H9 (cell line): ENCODE measurements around the gene PPARGC1A. TPM values are rescaled to one million over a fixed set of nuclear protein-coding genes. Genes with fewer than 3 reads are reported as not detected.

Experiments used
- DNase-seq: peaks from one replicate; pipeline ENCODE4 v3.0.0-alpha.2; 2017
- H2AFZ ChIP-seq: one replicate; pipeline ENCODE4 v1.6.1; 2013; ENCODE audit warnings: mild to moderate bottlenecking, low read length, control low read depth, moderate library complexity
- H2AK5ac ChIP-seq: 2 replicates; pipeline ENCODE4 v1.6.1; 2013; ENCODE audit warnings: low read length, control low read depth, mixed read lengths; ENCODE audit not compliant: insufficient read length
- H2BK120ac ChIP-seq: one replicate; pipeline ENCODE4 v1.6.1; 2013; ENCODE audit warnings: low read depth, mild to moderate bottlenecking, low read length, control low read depth, inconsistent platforms; ENCODE audit not compliant: poor library complexity, severe bottlenecking
- H2BK12ac ChIP-seq: 2 replicates; pipeline ENCODE4 v1.6.1; 2013; ENCODE audit warnings: low read length, control low read depth, mixed read lengths, low read depth; ENCODE audit not compliant: insufficient read length
- H2BK15ac ChIP-seq: 2 replicates; pipeline ENCODE4 v1.6.1; 2013; ENCODE audit warnings: low read depth, low read length, control low read depth
- H2BK20ac ChIP-seq: one replicate; pipeline ENCODE4 v1.6.1; 2013; ENCODE audit warnings: low read depth, mild to moderate bottlenecking, low read length, control low read depth, inconsistent platforms; ENCODE audit not compliant: poor library complexity, severe bottlenecking
- H2BK5ac ChIP-seq: 2 replicates; pipeline ENCODE4 v1.6.1; 2013; ENCODE audit warnings: low read length, control low read depth, mixed read lengths; ENCODE audit not compliant: insufficient read length
- H3K14ac ChIP-seq: 2 replicates; pipeline ENCODE4 v1.6.1; 2013; ENCODE audit warnings: low read length, control low read depth; ENCODE audit not compliant: insufficient read depth
- H3K18ac ChIP-seq: 2 replicates; pipeline ENCODE4 v1.6.1; 2013; ENCODE audit warnings: low read depth, mild to moderate bottlenecking, mixed read lengths, low read length, control low read depth; ENCODE audit not compliant: insufficient read length
- H3K23ac ChIP-seq: 2 replicates; pipeline ENCODE4 v1.6.1; 2013; ENCODE audit warnings: low read length, control low read depth, mixed read lengths, low read depth; ENCODE audit not compliant: insufficient read length
- H3K23me2 ChIP-seq: 2 replicates; pipeline ENCODE4 v1.6.1; 2013; ENCODE audit warnings: low read depth, mild to moderate bottlenecking, mixed read lengths, low read length, control low read depth; ENCODE audit not compliant: insufficient read length, poor library complexity, severe bottlenecking
- H3K27ac ChIP-seq: 2 replicates; pipeline ENCODE4 v1.5.1; 2013; ENCODE audit warnings: low read length, control low read depth, mixed read lengths, low read depth; ENCODE audit not compliant: insufficient read length
- H3K27me3 ChIP-seq: 2 replicates; pipeline ENCODE4 v1.6.1; 2013; ENCODE audit warnings: low read length, control low read depth, inconsistent platforms; ENCODE audit not compliant: insufficient read depth
- H3K4ac ChIP-seq: 2 replicates; pipeline ENCODE4 v1.6.1; 2013; ENCODE audit warnings: low read depth, mild to moderate bottlenecking, control low read depth, inconsistent platforms, low read length, moderate library complexity
- H3K4me1 ChIP-seq: 2 replicates; pipeline ENCODE4 v1.6.1; 2013; ENCODE audit warnings: low read length, control low read depth, inconsistent platforms; ENCODE audit not compliant: insufficient read depth
- H3K4me2 ChIP-seq: 2 replicates; pipeline ENCODE4 v1.6.1; 2013; ENCODE audit warnings: low read length, control low read depth, mixed read lengths; ENCODE audit not compliant: insufficient read length, insufficient read depth
- H3K56ac ChIP-seq: 2 replicates; pipeline ENCODE4 v1.6.1; 2013; ENCODE audit warnings: low read depth, mild to moderate bottlenecking, mixed read lengths, low read length, control low read depth; ENCODE audit not compliant: insufficient read length
- H3K79me1 ChIP-seq: 2 replicates; pipeline ENCODE4 v1.6.1; 2013; ENCODE audit warnings: low read depth, mild to moderate bottlenecking, moderate library complexity, low read length, control low read depth, inconsistent platforms; ENCODE audit not compliant: insufficient read depth, poor library complexity, severe bottlenecking
- H3K79me2 ChIP-seq: 2 replicates; pipeline ENCODE4 v1.6.1; 2013; ENCODE audit warnings: low read length, control low read depth, inconsistent platforms; ENCODE audit not compliant: insufficient read depth
- H3K9ac ChIP-seq: 2 replicates; pipeline ENCODE4 v1.6.1; 2013; ENCODE audit warnings: low read length, control low read depth, mixed read lengths; ENCODE audit not compliant: insufficient read length; ENCODE audit errors: extremely low read depth
- H3K9me3 ChIP-seq: one replicate; pipeline ENCODE4 v1.6.1; 2013; ENCODE audit warnings: low read depth, low read length, inconsistent platforms; ENCODE audit not compliant: control insufficient read depth
- H3T11ph ChIP-seq: one replicate; pipeline ENCODE4 v1.6.1; 2013; ENCODE audit warnings: mild to moderate bottlenecking, low read length, control low read depth, inconsistent platforms
- H4K20me1 ChIP-seq: one replicate; pipeline ENCODE4 v1.6.1; 2013; ENCODE audit not compliant: control insufficient read depth, insufficient read length, insufficient read depth
- H4K5ac ChIP-seq: 2 replicates; pipeline ENCODE4 v1.6.1; 2013; ENCODE audit warnings: low read depth, mild to moderate bottlenecking, mixed read lengths, low read length, control low read depth; ENCODE audit not compliant: insufficient read length
- H4K8ac ChIP-seq: replicated peaks from 2 replicates; pipeline ENCODE4 v1.6.1; 2013; ENCODE audit warnings: low read length, control low read depth, mixed read lengths, low read depth; ENCODE audit not compliant: insufficient read length
- H4K91ac ChIP-seq: 2 replicates; pipeline ENCODE4 v1.6.1; 2013; ENCODE audit warnings: low read depth, mild to moderate bottlenecking, moderate library complexity, mixed read lengths, low read length, control low read depth; ENCODE audit not compliant: insufficient read length
- H3K27ac Mint-ChIP-seq, 3 experiments: 2 replicates in 2 of 3; 3 replicates in 1 of 3; pipeline ENCODE4 v1.8.0; 2020 to 2021; ENCODE audit warnings: mixed read lengths in 3 of 3, mild to moderate bottlenecking in 1 of 3, moderate library complexity in 1 of 3
- H3K27me3 Mint-ChIP-seq: 2 replicates; pipeline ENCODE4 v1.8.0; 2021; ENCODE audit warnings: low read depth, mild to moderate bottlenecking, moderate library complexity, mixed read lengths
- H3K36me3 Mint-ChIP-seq, 3 experiments: 2 replicates in 2 of 3; 3 replicates in 1 of 3; pipeline ENCODE4 v1.8.0; 2020 to 2021; ENCODE audit warnings: low read depth in 3 of 3, mixed read lengths in 3 of 3; ENCODE audit not compliant: insufficient read depth in 1 of 3
- H3K4me1 Mint-ChIP-seq, 2 experiments: 2 replicates each; pipeline ENCODE4 v1.8.0; 2020; ENCODE audit warnings: mixed read lengths in 2 of 2
- H3K4me3 Mint-ChIP-seq, 2 experiments: 2 replicates in 1 of 2; 3 replicates in 1 of 2; pipeline ENCODE4 v1.8.0; 2020 to 2021; ENCODE audit warnings: mild to moderate bottlenecking in 2 of 2, mixed read lengths in 2 of 2, moderate library complexity in 1 of 2
- H3K9me3 Mint-ChIP-seq, 2 experiments: 2 replicates in 1 of 2; 3 replicates in 1 of 2; pipeline ENCODE4 v1.8.0; 2020; ENCODE audit warnings: mild to moderate bottlenecking in 2 of 2, mixed read lengths in 2 of 2, moderate library complexity in 1 of 2
- CTCF ChIP-seq: fragments of 200-600 bp; sonication (generic); conservative IDR thresholded peaks from 3 replicates; pipeline ENCODE4 v1.8.0; 2021; ENCODE audit warnings: antibody characterized with exemption, mild to moderate bottlenecking
- WGBS: extraction: QIAGEN DNeasy Blood & Tissue Kit; methylation state at CpG from one replicate; pipeline ENCODE4 v1.1.7; 2013; ENCODE audit warnings: missing lambda C conversion rate, low lambda C conversion rate, mixed read lengths; ENCODE audit not compliant: insufficient read length; ENCODE audit errors: extremely low coverage; 5-methylcytosine and 5-hydroxymethylcytosine counted together
- total RNA-seq: library from RNA; stranded (reverse); gene quantifications from 2 replicates; pipeline ENCODE4 v1.2.1, GENCODE V29; 2021

PPARGC1A gene
- total RNA-seq, 1 experiment from 2014 or later: 1.7 TPM

- peaks cover 6% of the 10 kb centered on the region for H3K4me1 ChIP-seq
- H3K4ac ChIP-seq: no peak overlapping the region
- H3K9ac ChIP-seq: no peak overlapping the region
- WGBS: no CpG with 5 or more reads among the region's 7 CpGs
- H3K9me3 Mint-ChIP-seq: no peaks in the 10 kb centered on the region
- no peak overlapping the region for H3K23ac ChIP-seq
- H3T11ph ChIP-seq: no peak overlapping the region
- no peaks in the 10 kb centered on the region for H3K9me3 ChIP-seq
- H4K8ac ChIP-seq: no peak overlapping the region
- H2AFZ ChIP-seq: no peak overlapping the region
- H3K27ac Mint-ChIP-seq: no peak overlapping the region
- H3K4me2 ChIP-seq: no peak overlapping the region
- no peak overlapping the region for H2BK120ac ChIP-seq
- H3K14ac ChIP-seq: no peak overlapping the region
- no peaks in the 10 kb centered on the region for H3K79me2 ChIP-seq
- H3K18ac ChIP-seq: no peak overlapping the region
- H4K5ac ChIP-seq: no peak overlapping the region
- no peak overlapping the region for H2BK12ac ChIP-seq
- no peaks in the 10 kb centered on the region; a peak in 1 of 7 replicates for H3K36me3 Mint-ChIP-seq
- H3K56ac ChIP-seq: no peak overlapping the region
- H3K4me3 Mint-ChIP-seq: no peak overlapping the region
- H4K91ac ChIP-seq: no peak overlapping the region
- no peak overlapping the region for H2AK5ac ChIP-seq
- H3K23me2 ChIP-seq: no peaks in the 10 kb centered on the region
- H3K79me1 ChIP-seq: no peaks in the 10 kb centered on the region
- no peak overlapping the region for H2BK5ac ChIP-seq
- no peak overlapping the region for H2BK20ac ChIP-seq
- no peak for DNase-seq
- H3K27ac ChIP-seq: no peak overlapping the region
- no peak overlapping the region for H2BK15ac ChIP-seq
- H3K4me1 Mint-ChIP-seq: peaks cover 15 to 42% of the 10 kb centered on the region in 2 experiments
- H3K27me3 Mint-ChIP-seq: no peaks in the 10 kb centered on the region
- TF ChIP-seq CTCF: no peak
- no peaks in the 10 kb centered on the region for H4K20me1 ChIP-seq
- no peaks in the 10 kb centered on the region for H3K27me3 ChIP-seq
These were observed 15.9 kb downstream of the PPARGC1A start for GRCh38 chr4:23873717-23874535.
